K562 (cell line): ENCODE data around the gene SLC22A12. TPM values are rescaled to one million over a fixed set of nuclear protein-coding genes. Genes with fewer than 3 reads are reported as not detected.
"Not testable (repeated sequence)": the region's sequence is repeated elsewhere in the genome, so short reads cannot be mapped to it uniquely, and the experiment has no call there.

Source experiments
- ATAC-seq: fragments of 200-7000 bp; cut with Tn5 transposase; 3 replicates; pipeline ENCODE4 v1.9.1; 2020; ENCODE audit warnings: moderate library complexity
- BruUV-seq: library from RNA; stranded (reverse); fragments of 400-500 nt; replicated peaks from 2 replicates; lab custom pipeline; 2021; lab: Mats Ljungman, UMichigan
- CTCF ChIA-PET: fragments of 300-600 bp; formaldehyde crosslinking; extraction: SDS; loops from one replicate; lab custom pipeline; 2021; ENCODE audit warnings: low intra/inter-chr PET ratio; lab: Yijun Ruan, JAX
- POLR2A ChIA-PET: fragments of 300-600, 350-650 bp; sonication (Branson Sonifier 250); formaldehyde crosslinking; extraction: SDS; loops from one replicate; lab custom pipeline; 2021; ENCODE audit warnings: antibody characterized with exemption, inconsistent platforms; lab: Yijun Ruan, JAX
- DNase-seq, 4 experiments: peaks; one replicate each; pipeline versions ENCODE4 v3.0.0 to v3.0.0-alpha.2; 2011 to 2018; ENCODE audit warnings: low spot score in 3 of 4, mixed read lengths in 3 of 4; ENCODE audit errors: extremely low read depth in 1 of 4
- FAIRE-seq: peaks from 2 replicates; lab custom pipeline; 2011; peaks lifted over from hg19 to GRCh38; lab: Jason Lieb, UNC
- H2AFZ ChIP-seq: 2 replicates; pipeline ENCODE4 v1.6.0; 2011; ENCODE audit warnings: low read depth, low read length, control low read depth, inconsistent platforms
- H3K27ac ChIP-seq: fragments of 200-600 bp; 3 replicates; pipeline ENCODE4 v1.8.0; 2011; ENCODE audit warnings: low read depth, mild to moderate bottlenecking, control low read depth, inconsistent platforms, low read length, moderate library complexity, mixed read lengths; ENCODE audit errors: extremely low read depth
- H3K27me3 ChIP-seq, 2 experiments: fragments of 300-600 bp in 1 of 2; 2 replicates in 1 of 2; 3 replicates in 1 of 2; pipeline versions ENCODE4 v1.6.0 to v1.8.0; 2011; ENCODE audit warnings: inconsistent platforms in 2 of 2, low read length in 2 of 2, mild to moderate bottlenecking in 1 of 2, mixed read lengths in 1 of 2, moderate library complexity in 1 of 2; ENCODE audit not compliant: control insufficient read depth in 2 of 2, insufficient read depth in 2 of 2
- H3K36me3 ChIP-seq: fragments of 300-600 bp; 3 replicates; pipeline ENCODE4 v1.8.0; 2011; ENCODE audit warnings: mild to moderate bottlenecking, low read length, inconsistent platforms; ENCODE audit not compliant: control insufficient read depth, insufficient read depth
- H3K4me1 ChIP-seq, 2 experiments: fragments of 200-600 bp in 1 of 2; replicated peaks in 1 of 2; 2 replicates in 1 of 2; 3 replicates in 1 of 2; pipeline versions ENCODE4 v1.5.1 to v1.8.0; 2011; ENCODE audit warnings: inconsistent platforms in 2 of 2, low read length in 2 of 2, mild to moderate bottlenecking in 1 of 2, mixed read lengths in 1 of 2, moderate library complexity in 1 of 2; ENCODE audit not compliant: control insufficient read depth in 2 of 2, insufficient read depth in 2 of 2
- H3K4me2 ChIP-seq: 2 replicates; pipeline ENCODE4 v1.6.1; 2011; ENCODE audit warnings: low read length, control low read depth, inconsistent platforms, mixed read lengths; ENCODE audit not compliant: insufficient read depth
- H3K4me3 ChIP-seq: fragments of 200-600 bp; sonication (generic), shearing (Covaris generic); 2 replicates; pipeline ENCODE4 v1.5.1; 2016; ENCODE audit warnings: control low read depth, inconsistent platforms
- H3K79me2 ChIP-seq: fragments of 200-600 bp; 3 replicates; pipeline ENCODE4 v1.8.0; 2011; ENCODE audit warnings: low read length, inconsistent platforms; ENCODE audit not compliant: control insufficient read depth, insufficient read depth
- H3K9ac ChIP-seq, 2 experiments: 2 replicates each; pipeline versions ENCODE4 v1.6.0 to v1.6.1; 2011; ENCODE audit warnings: low read depth in 2 of 2, low read length in 2 of 2, control low read depth in 1 of 2, inconsistent platforms in 1 of 2, mild to moderate bottlenecking in 1 of 2, mixed read lengths in 1 of 2; ENCODE audit not compliant: insufficient read depth in 1 of 2
- H3K9me1 ChIP-seq: one replicate; pipeline ENCODE4 v1.6.0; 2011; ENCODE audit warnings: inconsistent platforms, mild to moderate bottlenecking, low read length, moderate library complexity; ENCODE audit not compliant: control insufficient read depth, insufficient read depth
- H3K9me3 ChIP-seq: replicated peaks from 2 replicates; pipeline ENCODE4 v1.5.1; 2011; ENCODE audit warnings: low read depth, low read length, inconsistent platforms; ENCODE audit not compliant: control insufficient read depth, insufficient read depth
- H4K20me1 ChIP-seq: replicated peaks from 2 replicates; pipeline ENCODE4 v1.6.1; 2011; ENCODE audit warnings: low read length, inconsistent platforms, mixed read lengths; ENCODE audit not compliant: control insufficient read depth, insufficient read depth
- TCF15 ChIP-seq: fragments of 250-450 bp; sonication (Bioruptor Pico); IDR thresholded peaks from 2 replicates; pipeline ENCODE4 v1.8.0; 2022; ENCODE audit warnings: moderate library complexity, mild to moderate bottlenecking, inconsistent platforms
- WGBS: fragments of 100-300 bp; shearing (Covaris generic); methylation state at CpG from one replicate; pipeline ENCODE4 v1.1.6; 2016; ENCODE audit warnings: low coverage, mixed read lengths; ENCODE audit not compliant: insufficient coverage; ENCODE audit errors: missing lambda C conversion rate; 5-methylcytosine and 5-hydroxymethylcytosine counted together
- in situ Hi-C: fragments of 300-500 bp; cut with MboI; formaldehyde crosslinking; loops from 4 replicates; pipeline ENCODE4 v1.15.0; 2018; ENCODE audit warnings: inconsistent platforms, mixed read lengths
- intact Hi-C: fragments of 100-400 bp; cut with micrococcal nuclease; formaldehyde crosslinking; loops from 2 replicates; pipeline ENCODE4 v1.14.2; 2022
- polyA plus RNA-seq, 8 experiments: library from polyadenylated mRNA; depleted of rRNA in 4 of 8; stranded (reverse) in 5 of 8; unstranded in 3 of 8; fragments of >200 nt; fragmentation: Nextera tagmentation in 2 of 8; fragmentation: Illumina TruSeq in 1 of 8; extraction: Ambion mirVana in 2 of 8; extraction: Trizol in 1 of 8; gene quantifications; 2 replicates each; pipeline versions ENCODE4 v1.2.1 to v1.2.3, GENCODE V29; 2011 to 2014; ENCODE audit warnings: inconsistent platforms in 1 of 8, missing spikeins in 1 of 8
- total RNA-seq, 7 experiments: library from RNA; depleted of rRNA in 6 of 7; stranded (reverse); fragments of >200 nt in 6 of 7; fragmentation: Illumina TruSeq in 2 of 7; extraction: Trizol in 2 of 7; gene quantifications; 2 replicates each; pipeline versions ENCODE4 v1.2.1 to v1.2.3, GENCODE V29; 2011 to 2021; ENCODE audit warnings: low replicate concordance in 1 of 7

Gene SLC22A12
- total and polyA plus RNA-seq, 9 of the 15 experiments (the other 6 are each of a cell fraction or from before 2014, with no cell fraction given) = not detected

GRCh38 chr11:64560941-64561340 lies 30.1 kb upstream of the SLC22A12 start (continued):
- no peak for TF ChIP-seq TCF15 (CRISPR knock-in tag)

GRCh38 chr11:64561429-64561828 lies 29.6 kb upstream of the SLC22A12 start:
- BruUV-seq = not testable (repeated sequence)

More at GRCh38 chr11:64561429-64561828, 29.6 kb upstream of the SLC22A12 start:
- FAIRE-seq, POLR2A ChIA-PET, H3K9me1 ChIP-seq, H3K9me3 ChIP-seq, H4K20me1 ChIP-seq, in situ Hi-C loops, H3K79me2 ChIP-seq, H3K4me2 ChIP-seq, DNase-seq, ATAC-seq, H3K27ac ChIP-seq, H3K9ac ChIP-seq, H3K4me3 ChIP-seq, H3K36me3 ChIP-seq, intact Hi-C loops, H2AFZ ChIP-seq, CTCF ChIA-PET: not testable (repeated sequence)
- WGBS = 8% methylated on average over 3 of the region's 3 CpGs
- Histone ChIP-seq H3K27me3 (peaks cover 14 to 59% of the 10 kb centered on the region in 2 experiments; a peak in 4 of 5 replicates), H3K4me1 (peaks cover 0 to 22% of the 10 kb centered on the region in 2 experiments; a peak in 1 of 5 replicates)
